GM21529 (cell line): Measurements from ENCODE around the gene TNS1.

Source experiments
- ATAC-seq: cut with Tn5 transposase; IDR thresholded peaks from one replicate; pipeline ENCODE4 v1.9.1; 2021; ENCODE audit not compliant: unreplicated experiment

The TNS1 gene

DNA sequence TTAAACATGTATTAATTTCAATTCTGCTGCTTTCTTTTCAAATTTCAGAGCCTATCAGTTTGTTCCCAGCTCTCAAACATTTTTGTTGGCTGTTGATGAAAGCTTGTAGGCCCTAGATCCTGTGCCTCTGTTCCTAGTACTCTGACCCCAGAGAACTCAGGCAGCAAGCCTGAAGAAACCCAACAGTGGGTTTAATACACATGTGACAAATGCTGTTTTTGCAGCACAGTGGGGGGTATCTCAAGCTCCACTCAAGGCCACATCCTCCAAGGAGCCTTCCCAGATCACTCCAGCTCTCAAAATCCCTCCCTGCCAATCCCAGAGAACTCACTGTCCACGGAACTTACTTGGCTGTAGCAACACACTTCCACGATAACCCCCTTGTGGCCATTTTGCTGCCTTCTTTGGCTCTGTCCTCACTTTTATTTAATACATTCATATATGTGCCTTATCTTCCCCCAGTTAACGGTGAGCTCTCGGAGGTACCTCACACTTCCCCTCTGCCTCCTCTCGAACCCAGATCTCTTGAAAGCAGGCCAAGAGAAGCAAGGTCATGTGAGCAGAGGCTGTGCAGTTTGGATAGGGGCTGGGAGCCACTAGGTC, 122.4 kb downstream of the TNS1 start:
- ATAC-seq, result no peak

- ATAC-seq, result no peak
Observed at GRCh38 chr2:217878915-217879590, 123.7 kb downstream of the TNS1 start.

GRCh38 chr2:217877866-217878265, 124.9 kb downstream of the TNS1 start:
- ATAC-seq, result no peak

GRCh38 chr2:217876253-217876570, 126.6 kb downstream of the TNS1 start:
- no peak for ATAC-seq

DNA sequence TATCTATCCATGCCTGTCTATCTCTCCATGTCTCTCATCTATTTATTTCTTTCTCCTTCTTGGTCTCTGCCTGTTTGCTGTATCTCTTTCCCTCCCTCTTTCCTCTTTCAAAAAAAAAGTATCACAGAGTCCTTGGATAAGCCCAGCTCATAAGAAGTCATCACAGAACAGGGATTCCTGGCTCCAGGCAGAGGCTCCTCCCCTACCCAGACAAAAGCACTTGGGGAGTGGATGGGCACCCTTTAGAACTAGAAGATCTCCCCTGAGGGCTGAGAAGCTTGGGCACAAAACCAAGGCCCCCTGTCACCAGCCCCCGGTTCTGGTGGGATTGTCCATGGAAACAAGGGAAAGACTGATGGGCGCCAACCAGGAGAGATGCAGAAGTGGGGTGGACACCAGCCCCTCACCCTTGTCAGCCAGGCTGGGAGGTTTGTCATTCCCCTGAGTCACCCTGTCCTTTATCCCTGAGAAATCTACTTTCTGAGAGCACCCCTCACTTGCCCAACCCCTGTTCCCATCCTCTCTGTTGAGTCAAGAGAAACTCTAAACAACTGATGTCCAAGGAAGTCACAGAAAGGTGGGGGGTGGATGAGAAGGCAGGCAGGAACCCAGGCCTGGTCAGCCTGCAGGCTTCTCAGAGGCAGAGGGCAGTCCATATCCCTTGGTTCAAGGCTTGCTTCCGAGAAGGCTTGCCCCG, 127.1 kb downstream of the TNS1 start:
- no peak for ATAC-seq

DNA sequence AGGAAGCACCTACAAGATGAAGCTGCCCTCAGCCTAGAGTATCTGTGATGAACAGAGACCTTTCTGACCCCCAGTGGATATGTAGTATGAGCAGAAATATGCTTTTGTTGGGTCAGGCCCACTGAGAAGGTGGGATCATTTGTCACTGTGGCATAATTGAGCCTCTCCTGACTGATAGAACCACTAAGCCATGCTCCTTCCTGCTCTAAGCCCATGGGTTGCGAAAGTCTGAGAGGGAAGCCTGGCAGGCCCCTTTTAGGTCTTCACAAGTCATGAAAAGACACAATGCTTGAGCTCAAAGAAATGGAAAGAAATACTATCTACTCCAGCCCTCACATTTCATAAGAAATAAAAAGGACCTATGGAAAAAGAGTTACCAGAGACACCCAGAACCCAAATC, 127.7 kb downstream of the TNS1 start:
- no peak for ATAC-seq

- ATAC-seq, result no peak
Observed at GRCh38 chr2:217873371-217873770, 129.4 kb downstream of the TNS1 start.

GRCh38 chr2:217872319-217872718, 130.5 kb downstream of the TNS1 start:
- ATAC-seq, result no peak

GRCh38 chr2:217870528-217871011, 132.2 kb downstream of the TNS1 start:
- no peak for ATAC-seq

- ATAC-seq, result no peak
Observed at GRCh38 chr2:217868911-217869334, 133.9 kb downstream of the TNS1 start.

DNA sequence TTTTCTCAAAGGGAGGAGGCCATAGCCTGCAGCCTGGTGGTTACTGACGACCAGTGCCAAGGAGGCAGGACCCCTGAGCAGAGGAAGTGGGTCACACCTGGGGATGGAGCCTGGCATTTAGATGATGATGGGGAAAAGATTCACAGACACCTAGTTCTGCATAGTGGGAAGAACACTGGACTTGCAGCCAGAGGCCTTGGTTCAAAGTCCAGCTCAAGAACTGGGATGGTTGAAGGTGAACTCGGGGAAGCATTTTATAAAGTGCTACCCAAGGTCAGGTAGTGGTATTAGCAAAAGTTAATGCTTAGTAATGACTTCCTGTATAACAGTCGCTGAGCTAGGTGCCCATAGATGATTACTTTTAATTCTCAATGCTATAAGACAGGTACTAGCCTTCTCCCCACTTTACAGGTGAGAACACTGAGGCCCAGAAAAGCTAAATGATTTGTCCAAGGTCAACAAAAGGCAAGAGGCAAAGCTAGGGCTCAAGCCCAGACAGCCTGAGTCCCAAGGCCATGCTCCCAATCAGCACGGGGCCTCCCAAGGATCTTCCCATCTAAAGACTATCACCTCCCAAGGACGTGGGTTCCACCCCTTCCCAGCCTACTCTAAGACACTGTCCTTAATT, 134.4 kb downstream of the TNS1 start:
- ATAC-seq, result no peak

GRCh38 chr2:217866457-217866856, 136.3 kb downstream of the TNS1 start:
- ATAC-seq, result no peak

GRCh38 chr2:217864963-217865772, 137.6 kb downstream of the TNS1 start:
- ATAC-seq, result peak; percentile 69

- ATAC-seq, result no peak
Observed at GRCh38 chr2:217863883-217864282, 138.9 kb downstream of the TNS1 start.

DNA sequence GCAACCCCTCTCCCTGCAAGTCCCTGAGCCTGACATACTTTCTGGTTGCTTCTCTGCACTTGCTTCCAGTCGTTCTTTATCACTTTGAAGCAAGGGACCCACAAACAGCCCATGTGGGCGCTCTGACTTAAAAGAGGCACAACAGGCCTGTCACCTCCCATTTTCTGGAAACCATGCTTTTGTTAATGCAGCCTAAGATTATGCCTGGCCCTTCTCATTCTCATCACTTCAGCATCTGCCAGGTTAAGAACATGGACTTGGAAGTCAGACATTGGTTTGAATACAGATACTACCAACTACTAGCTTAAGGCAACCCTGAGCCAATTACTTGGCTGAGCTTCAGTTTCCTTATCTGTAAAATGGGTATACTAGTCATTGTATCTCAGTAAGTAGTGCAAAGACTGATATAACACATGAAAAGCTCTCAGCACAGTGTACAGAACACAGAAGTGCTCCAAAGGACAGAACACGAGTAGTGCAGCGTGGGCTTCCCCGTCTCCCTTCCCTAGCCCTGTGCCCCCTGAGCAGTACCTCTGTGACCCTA, 141.4 kb downstream of the TNS1 start:
- ATAC-seq, result no peak

DNA sequence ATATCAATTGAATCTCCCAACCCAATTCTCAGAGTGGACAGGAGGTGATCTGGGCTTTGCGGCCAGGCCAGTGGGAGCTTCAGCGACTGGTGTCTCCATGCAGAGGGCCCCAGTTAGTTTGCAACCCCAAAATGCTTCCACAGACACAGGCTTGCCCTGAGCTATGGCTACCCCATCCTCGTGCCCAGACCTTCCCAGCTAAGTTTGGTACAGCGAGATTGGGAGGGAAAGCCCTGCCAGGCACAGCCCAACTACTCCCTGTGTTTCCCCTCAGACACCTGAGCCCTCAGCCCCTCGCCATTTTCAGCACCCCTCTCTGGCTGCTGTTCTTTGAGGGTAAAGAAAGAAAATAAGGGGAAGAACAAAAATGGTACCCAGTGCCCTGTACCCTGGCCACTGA, 142.9 kb downstream of the TNS1 start:
- no peak for ATAC-seq

GRCh38 chr2:217858519-217859491, 144.0 kb downstream of the TNS1 start:
- ATAC-seq, result no peak

DNA sequence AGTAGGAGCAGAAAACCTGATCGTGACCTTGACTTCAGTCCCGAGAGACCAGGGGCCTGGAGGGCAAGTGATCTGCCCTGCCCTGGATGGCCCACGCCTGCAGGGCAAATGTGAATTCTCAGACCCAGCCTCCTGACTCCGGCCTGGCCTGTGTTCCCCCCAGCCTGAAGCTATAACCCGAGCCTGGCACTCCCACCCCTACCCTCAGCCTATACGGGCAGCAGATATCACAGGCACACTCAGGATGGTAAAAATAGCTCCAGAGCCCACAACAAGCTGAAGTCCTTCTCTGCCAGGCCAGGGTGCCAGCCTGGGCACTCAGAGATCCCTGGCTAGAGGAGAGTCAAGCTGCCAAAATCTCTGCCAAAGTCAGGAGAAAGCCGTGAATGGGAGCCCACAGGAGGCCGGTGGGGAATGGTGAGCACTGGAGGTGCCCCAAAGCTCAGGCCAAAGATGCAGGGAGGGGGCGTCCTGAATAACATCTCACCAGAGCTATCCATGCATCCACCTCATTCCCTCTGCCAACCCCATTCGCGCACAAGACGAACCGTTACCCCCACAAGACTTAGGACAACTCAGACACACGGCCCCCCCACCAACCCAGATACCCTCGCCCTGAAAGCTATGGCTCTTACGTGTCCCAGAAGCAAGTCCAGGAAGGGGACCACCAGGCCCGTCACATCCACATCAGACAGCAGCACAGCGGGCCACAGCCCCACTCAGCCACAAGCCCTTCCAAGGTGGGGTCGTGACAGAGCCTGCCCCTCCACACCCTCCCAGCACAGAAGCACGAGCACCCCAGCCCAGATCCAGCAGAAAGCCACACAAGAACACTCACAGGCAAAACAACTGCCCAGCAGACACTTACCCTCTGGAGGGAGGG, 144.9 kb downstream of the TNS1 start:
- no peak for ATAC-seq

DNA sequence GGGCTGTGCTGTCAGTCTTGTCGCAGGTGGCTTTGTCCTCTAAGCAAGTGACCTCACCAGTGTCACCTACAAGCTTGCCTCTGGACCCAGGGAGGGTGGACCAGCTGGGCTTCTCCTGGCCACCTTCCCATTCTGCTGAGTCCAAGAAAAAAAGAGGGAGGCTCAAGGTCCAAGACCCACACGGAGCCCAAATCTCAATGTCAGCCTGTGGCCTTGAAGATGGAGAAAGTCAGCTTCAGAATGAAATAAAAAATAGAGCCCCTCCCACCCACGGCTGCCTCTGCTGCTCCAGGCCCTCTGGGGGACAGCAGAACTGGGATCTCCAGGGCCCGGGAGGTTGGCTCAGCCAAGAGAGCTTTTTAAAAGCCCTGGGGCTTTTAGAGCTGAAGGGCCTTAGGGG, 145.9 kb downstream of the TNS1 start:
- no peak for ATAC-seq
